Neuronal stem cell (in vitro differentiated cells): Measurements from ENCODE around the gene FLNC.

Source experiments
- DNase-seq: peaks from one replicate; pipeline ENCODE4 v3.0.0-alpha.2; 2013; ENCODE audit warnings: low spot score
- H2AFZ ChIP-seq: one replicate; pipeline ENCODE4 v1.6.1; 2013; ENCODE audit warnings: mild to moderate bottlenecking, low read length, inconsistent platforms
- H2AK5ac ChIP-seq: 2 replicates; pipeline ENCODE4 v1.6.1; 2013; ENCODE audit warnings: low read depth, mild to moderate bottlenecking, inconsistent platforms, low read length, moderate library complexity, mixed read lengths
- H2BK120ac ChIP-seq: 2 replicates; pipeline ENCODE4 v1.6.1; 2013; ENCODE audit warnings: low read depth, mild to moderate bottlenecking, inconsistent platforms, low read length, moderate library complexity, mixed read lengths
- H2BK12ac ChIP-seq: one replicate; pipeline ENCODE4 v1.6.1; 2013; ENCODE audit warnings: low read length, inconsistent platforms
- H2BK15ac ChIP-seq: 2 replicates; pipeline ENCODE4 v1.6.1; 2013; ENCODE audit warnings: mild to moderate bottlenecking, low read length, inconsistent platforms, mixed read lengths
- H2BK5ac ChIP-seq: one replicate; pipeline ENCODE4 v1.6.1; 2013; ENCODE audit warnings: inconsistent platforms, mild to moderate bottlenecking, low read length, moderate library complexity
- H3K14ac ChIP-seq: one replicate; pipeline ENCODE4 v1.6.1; 2013; ENCODE audit warnings: low read length, inconsistent platforms
- H3K18ac ChIP-seq: 2 replicates; pipeline ENCODE4 v1.6.1; 2013; ENCODE audit warnings: low read length, inconsistent platforms
- H3K23ac ChIP-seq: 2 replicates; pipeline ENCODE4 v1.6.1; 2013; ENCODE audit warnings: low read depth, mild to moderate bottlenecking, mixed read lengths, low read length, inconsistent platforms; ENCODE audit not compliant: poor library complexity
- H3K27ac ChIP-seq: replicated peaks from 3 replicates; pipeline ENCODE4 v1.5.1; 2013; ENCODE audit warnings: low read length, inconsistent platforms
- H3K27me3 ChIP-seq, 3 experiments: 2 replicates each; pipeline ENCODE4 v1.6.1; 2013; ENCODE audit warnings: low read length in 3 of 3, mild to moderate bottlenecking in 2 of 3, inconsistent platforms in 1 of 3, low read depth in 1 of 3, mixed read lengths in 1 of 3, moderate library complexity in 1 of 3; ENCODE audit not compliant: control insufficient read depth in 3 of 3, insufficient read depth in 3 of 3
- H3K36me3 ChIP-seq, 2 donors: replicated peaks in 1 of 2; 2 replicates each; pipeline ENCODE4 v1.6.1; 2013; ENCODE audit warnings: low read length in 2 of 2; ENCODE audit not compliant: control insufficient read depth in 2 of 2, insufficient read depth in 2 of 2
- H3K4ac ChIP-seq: 2 replicates; pipeline ENCODE4 v1.6.1; 2013; ENCODE audit warnings: inconsistent platforms, mild to moderate bottlenecking, low read length, moderate library complexity
- H3K4me1 ChIP-seq, 2 donors: 1 replicate in 1 of 2; 2 replicates in 1 of 2; pipeline ENCODE4 v1.6.1; 2013; ENCODE audit warnings: low read length in 2 of 2, low read depth in 1 of 2; ENCODE audit not compliant: control insufficient read depth in 2 of 2, insufficient read depth in 1 of 2
- H3K4me2 ChIP-seq: one replicate; pipeline ENCODE4 v1.6.1; 2013; ENCODE audit warnings: mild to moderate bottlenecking, low read length, inconsistent platforms; ENCODE audit not compliant: insufficient read depth, poor library complexity, severe bottlenecking
- H3K4me3 ChIP-seq, 2 donors: 2 replicates each; pipeline ENCODE4 v1.5.1; 2013; ENCODE audit warnings: low read length in 2 of 2, mild to moderate bottlenecking in 2 of 2, inconsistent platforms in 1 of 2, moderate library complexity in 1 of 2
- H3K79me1 ChIP-seq: one replicate; pipeline ENCODE4 v1.6.1; 2013; ENCODE audit warnings: low read depth, mild to moderate bottlenecking, inconsistent platforms, low read length, moderate library complexity
- H3K9ac ChIP-seq: one replicate; pipeline ENCODE4 v1.6.1; 2013; ENCODE audit warnings: mild to moderate bottlenecking, low read depth, low read length, inconsistent platforms; ENCODE audit not compliant: poor library complexity
- H3K9me3 ChIP-seq, 2 donors: replicated peaks in 1 of 2; 2 replicates each; pipeline versions ENCODE3 to v1.6.1; 2013; ENCODE audit warnings: low read length in 2 of 2, mild to moderate bottlenecking in 2 of 2, inconsistent platforms in 1 of 2, low read depth in 1 of 2, mixed read lengths in 1 of 2, moderate library complexity in 1 of 2; ENCODE audit not compliant: control insufficient read depth in 2 of 2, insufficient read depth in 1 of 2
- H4K8ac ChIP-seq: one replicate; pipeline ENCODE4 v1.6.1; 2013; ENCODE audit warnings: low read depth, mild to moderate bottlenecking, inconsistent platforms, low read length, moderate library complexity
- H4K91ac ChIP-seq: one replicate; pipeline ENCODE4 v1.6.1; 2013; ENCODE audit warnings: low read length, low read depth, mild to moderate bottlenecking, inconsistent platforms; ENCODE audit not compliant: poor library complexity
- WGBS, 2 donors: extraction: QIAGEN DNeasy Blood & Tissue Kit; methylation state at CpG; one replicate each; pipeline ENCODE4 v1.1.7; 2013; ENCODE audit warnings: missing lambda C conversion rate in 2 of 2, mixed read lengths in 1 of 2; ENCODE audit not compliant: insufficient read length in 2 of 2, insufficient replicate concordance in 1 of 2; ENCODE audit errors: extremely low coverage in 2 of 2; 5-methylcytosine and 5-hydroxymethylcytosine counted together

FLNC gene

DNA sequence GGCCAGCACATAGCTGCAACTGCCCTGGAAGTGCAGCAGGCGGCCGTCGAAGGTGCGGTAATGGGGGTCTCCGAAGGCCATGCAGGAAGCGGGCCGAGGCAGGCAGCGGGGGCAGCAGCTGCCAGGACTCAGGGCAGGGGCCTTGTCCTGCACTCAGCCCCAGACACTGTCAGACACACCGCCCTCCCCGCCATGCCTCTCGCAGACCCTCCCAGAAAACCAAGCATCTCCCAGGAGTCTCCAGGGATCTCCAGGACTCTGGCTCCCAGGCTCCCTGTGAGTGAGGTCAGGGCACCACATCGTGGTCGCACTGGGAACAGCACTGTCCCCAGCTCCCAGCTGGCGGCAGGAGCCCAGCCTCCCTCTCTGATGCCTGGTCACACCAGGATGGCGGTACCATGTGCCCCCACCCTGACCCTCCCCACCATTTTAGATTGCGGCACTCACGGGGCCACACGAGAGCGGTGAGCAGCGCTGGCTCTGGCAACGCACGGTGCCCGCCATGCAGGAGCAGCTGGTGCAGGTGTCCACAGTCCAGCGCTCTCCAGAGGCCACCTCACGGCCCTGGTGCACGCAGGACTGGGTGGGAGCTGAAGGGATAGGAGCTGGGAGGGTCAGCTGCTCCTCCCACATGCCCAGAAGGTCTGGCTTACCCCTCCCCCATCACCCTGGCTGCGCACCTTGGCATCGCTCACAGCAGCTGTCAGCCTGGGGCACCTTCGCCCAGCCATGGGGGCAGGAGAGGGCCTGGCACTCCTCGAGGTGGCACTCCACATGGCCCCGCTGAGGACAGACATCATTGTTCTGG is 49.9 kb downstream of the FLNC start:
- DNase-seq = peak; percentile 73
- Histone ChIP-seq H3K23ac (peak overlapping the region; percentile 92), H2AFZ (peak overlapping the region; percentile 83), H3K27ac (no peak overlapping the region), H3K4me1 (peaks cover 4 to 6% of the 10 kb centered on the region in 2 donors), H3K4me2 (peak overlapping the region; percentile 18), H3K4me3 (no peak overlapping the region), H2BK120ac (no peak overlapping the region), H2BK15ac (peak overlapping the region; percentile 80), H3K18ac (peak overlapping the region; percentile 92), H3K9me3 (no peaks in the 10 kb centered on the region), H3K27me3 (peaks cover 0 to 19% (median 2%) of the 10 kb centered on the region in 3 experiments), H3K9ac (peak overlapping the region; percentile 88), H2BK12ac (peak overlapping the region; percentile 99), H2AK5ac (peak overlapping the region; percentile 90), H2BK5ac (peak overlapping the region; percentile 71), H3K4ac (peak overlapping the region; percentile 72), H4K91ac (peak overlapping the region; percentile 97), H3K14ac (peak overlapping the region; percentile 10), H3K36me3 (no peaks in the 10 kb centered on the region), H4K8ac (peak overlapping the region; percentile 99), H3K79me1 (no peaks in the 10 kb centered on the region)
- WGBS, 2 donors = no CpG with 5 or more reads among the region's 31 CpGs

- Histone ChIP-seq H2BK120ac (no peak overlapping the region), H2BK5ac (no peak overlapping the region), H3K9ac (no peak overlapping the region), H3K27me3 (peaks cover 0 to 14% (median 2%) of the 10 kb centered on the region in 3 experiments), H2BK12ac (no peak overlapping the region), H3K4me1 (peaks cover 4 to 6% of the 10 kb centered on the region in 2 donors), H3K36me3 (no peaks in the 10 kb centered on the region), H2AFZ (peak overlapping the region; percentile 83), H3K23ac (peak overlapping the region; percentile 44), H3K27ac (no peak overlapping the region), H3K18ac (no peak overlapping the region), H3K4me3 (no peak overlapping the region), H2BK15ac (no peak overlapping the region), H3K4me2 (no peak overlapping the region), H2AK5ac (peak overlapping the region; percentile 90), H4K8ac (no peak overlapping the region), H3K14ac (no peak overlapping the region), H3K9me3 (no peaks in the 10 kb centered on the region), H3K79me1 (no peaks in the 10 kb centered on the region), H4K91ac (no peak overlapping the region), H3K4ac (no peak overlapping the region)
- DNase-seq = no peak
- WGBS, 2 donors = no CpG with 5 or more reads among the region's 11 CpGs
These were observed 50.7 kb downstream of the FLNC start for GRCh38 chr7:128880791-128881457.

DNA sequence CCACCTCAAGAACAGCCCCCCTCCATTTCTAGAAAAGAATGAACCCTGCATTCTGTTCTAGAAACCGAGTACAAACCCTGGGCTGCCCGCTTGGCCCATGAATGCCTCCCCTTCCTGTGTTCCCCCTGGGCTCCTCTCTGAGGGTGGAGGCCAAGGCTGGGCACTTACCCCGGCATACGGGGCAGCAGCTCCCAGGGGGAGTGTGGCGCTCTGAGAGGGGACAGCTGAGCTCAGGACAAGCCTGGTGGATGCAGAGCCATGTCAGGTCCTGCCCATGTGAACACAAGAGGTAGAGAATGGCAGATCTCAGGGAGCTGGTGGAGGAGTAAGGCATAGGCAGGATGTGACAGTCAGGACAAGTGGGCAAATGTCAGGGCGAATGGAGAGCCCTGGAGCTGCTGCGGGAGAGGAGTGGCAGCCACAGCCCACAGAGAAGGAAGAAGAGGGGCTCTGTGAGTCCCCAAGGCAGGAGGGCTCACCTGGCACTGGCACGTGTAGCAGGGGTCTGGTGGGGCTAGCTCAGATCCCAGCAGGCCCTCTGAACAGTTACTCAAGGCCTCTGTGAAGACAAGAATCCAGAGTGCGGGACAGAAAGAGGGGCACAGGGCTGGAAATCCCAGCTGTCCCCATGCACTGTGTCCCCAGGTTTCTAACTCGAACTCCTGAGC is 51.4 kb downstream of the FLNC start:
- H3K18ac ChIP-seq = no peak overlapping the region
- no peak overlapping the region for H4K91ac ChIP-seq
- no peak overlapping the region for H3K27ac ChIP-seq
- H2AK5ac ChIP-seq = peak overlapping the region; percentile 1
- H2BK15ac ChIP-seq = no peak overlapping the region
- no peak overlapping the region for H2BK5ac ChIP-seq
- H3K9me3 ChIP-seq = no peaks in the 10 kb centered on the region
- H3K14ac ChIP-seq = no peak overlapping the region
- peaks cover 4 to 6% of the 10 kb centered on the region in 2 donors for H3K4me1 ChIP-seq
- H2AFZ ChIP-seq = peak overlapping the region; percentile 64
- no peak overlapping the region for H3K23ac ChIP-seq
- no peak overlapping the region for H2BK12ac ChIP-seq
- H3K9ac ChIP-seq = no peak overlapping the region
- H3K4me2 ChIP-seq = no peak overlapping the region
- no peak overlapping the region for H3K4me3 ChIP-seq
- no peak for DNase-seq
- H3K36me3 ChIP-seq = no peaks in the 10 kb centered on the region
- no peak overlapping the region for H4K8ac ChIP-seq
- H3K4ac ChIP-seq = peak overlapping the region; percentile 56
- H3K27me3 ChIP-seq = peaks cover 0 to 7% (median 0%) of the 10 kb centered on the region in 3 experiments
- no CpG with 5 or more reads among the region's 10 CpGs for WGBS, 2 donors
- no peak overlapping the region for H2BK120ac ChIP-seq
- H3K79me1 ChIP-seq = no peaks in the 10 kb centered on the region

- Histone ChIP-seq H4K8ac (no peak overlapping the region), H2BK12ac (no peak overlapping the region), H2BK5ac (no peak overlapping the region), H3K4ac (no peak overlapping the region), H3K79me1 (no peaks in the 10 kb centered on the region), H3K4me3 (no peak overlapping the region), H2BK15ac (no peak overlapping the region), H3K9me3 (no peaks in the 10 kb centered on the region), H2BK120ac (no peak overlapping the region), H3K4me1 (peaks cover 4 to 6% of the 10 kb centered on the region in 2 donors), H3K36me3 (no peaks in the 10 kb centered on the region), H4K91ac (no peak overlapping the region), H3K9ac (no peak overlapping the region), H3K4me2 (no peak overlapping the region), H2AFZ (peak overlapping the region; percentile 64), H3K27ac (no peak overlapping the region), H3K23ac (no peak overlapping the region), H3K18ac (no peak overlapping the region), H3K14ac (no peak overlapping the region), H3K27me3 (peaks cover 0 to 5% (median 0%) of the 10 kb centered on the region in 3 experiments), H2AK5ac (peak overlapping the region; percentile 1)
- no CpG with 5 or more reads among the region's 8 CpGs for WGBS, 2 donors
- DNase-seq = no peak
These were observed 51.9 kb downstream of the FLNC start for GRCh38 chr7:128882134-128882533.
